ENCODE data around the gene DOCK9.

- TF ChIP-seq TAF1 (IDR thresholded peaks at IDR 0.05; ENCODE audit: low read depth, low read length) = no peak
- no peak for TF ChIP-seq POLR2A (IDR thresholded peaks at IDR 0.05; ENCODE audit: low read depth, low read length)
- no peak for TF ChIP-seq POLR2AphosphoS5 (IDR thresholded peaks at IDR 0.05; ENCODE audit: low read depth, low read length)
- TF ChIP-seq POU2F2 (IDR thresholded peaks at IDR 0.05; ENCODE audit: low read depth, low read length) = no peak
- no peak for TF ChIP-seq SPI1 (IDR thresholded peaks at IDR 0.05; ENCODE audit: low read depth, low read length)
- TF ChIP-seq PAX5 (IDR thresholded peaks at IDR 0.05; ENCODE audit: insufficient read depth, low read length, severe bottlenecking) = no peak
These were observed 175.3 kb downstream of the DOCK9 start for GRCh38 chr13:98802559-98802958.
